ENCODE measurements around the gene SDSL. TPM values are rescaled to one million over a fixed set of nuclear protein-coding genes. Genes with fewer than 3 reads are reported as not detected.

Gene SDSL
- total and polyA plus RNA-seq, 5 donors from 2014 or later, result 1.8 TPM; not detected in 4

- Mint-ChIP-seq H3K4me3 (no peak overlapping the region), H3K27me3 (no peaks in the 10 kb centered on the region), H3K9me3 (no peaks in the 10 kb centered on the region), H3K4me1 (no peaks in the 10 kb centered on the region), H3K36me3 (peaks cover 26% of the 10 kb centered on the region), H3K27ac (no peak overlapping the region)
- no peaks in the 10 kb centered on the region for H3K9me3 ChIP-seq (ENCODE audit: control insufficient read depth in 2 of 2, low read length in 2 of 2)
- DNase-seq (no peak), ATAC-seq (ENCODE audit: low read depth in 2 of 2) (no peak)
- no peaks in the 10 kb centered on the region for H3K4me1 ChIP-seq (ENCODE audit: control insufficient read depth, insufficient read depth, low read length, poor library complexity, severe bottlenecking)
- H3K27ac ChIP-seq (ENCODE audit: insufficient read depth, low read length, poor library complexity, severe bottlenecking), result no peak overlapping the region
- peaks cover 9% of the 10 kb centered on the region for H3K36me3 ChIP-seq (ENCODE audit: control insufficient read depth, insufficient read depth, low read length)
- no peaks in the 10 kb centered on the region for H3K27me3 ChIP-seq (ENCODE audit: control insufficient read depth, insufficient read depth, low read length)
- H3K4me3 ChIP-seq (ENCODE audit: low read depth, low read length), result no peak overlapping the region
Observed at GRCh38 chr12:113384778-113385177, 37.4 kb upstream of the SDSL start.

GRCh38 chr12:113385282-113385882 is 36.8 kb upstream of the SDSL start:
- H3K27ac ChIP-seq (ENCODE audit: insufficient read depth, low read length, poor library complexity, severe bottlenecking), result no peak overlapping the region
- H3K4me1 ChIP-seq (ENCODE audit: control insufficient read depth, insufficient read depth, low read length, poor library complexity, severe bottlenecking), result no peaks in the 10 kb centered on the region
- no peak overlapping the region for H3K4me3 Mint-ChIP-seq
- no peaks in the 10 kb centered on the region for H3K27me3 ChIP-seq (ENCODE audit: control insufficient read depth, insufficient read depth, low read length)
- H3K4me1 Mint-ChIP-seq, result no peaks in the 10 kb centered on the region
- peak overlapping the region in 1 of 3 donors; percentile 71 for H3K27ac Mint-ChIP-seq
- H3K4me3 ChIP-seq (ENCODE audit: low read depth, low read length), result no peak overlapping the region
- no peaks in the 10 kb centered on the region for H3K9me3 Mint-ChIP-seq
- H3K36me3 ChIP-seq (ENCODE audit: control insufficient read depth, insufficient read depth, low read length), result peaks cover 9% of the 10 kb centered on the region
- H3K36me3 Mint-ChIP-seq, result peaks cover 26% of the 10 kb centered on the region
- DNase-seq, result no peak
- no peak for ATAC-seq (ENCODE audit: low read depth in 2 of 2)
- H3K27me3 Mint-ChIP-seq, result no peaks in the 10 kb centered on the region
- no peaks in the 10 kb centered on the region for H3K9me3 ChIP-seq (ENCODE audit: control insufficient read depth in 2 of 2, low read length in 2 of 2)

- Mint-ChIP-seq H3K27ac (peak overlapping the region in 1 of 3 donors; percentile 43), H3K9me3 (no peaks in the 10 kb centered on the region), H3K36me3 (peaks cover 26% of the 10 kb centered on the region), H3K4me1 (no peaks in the 10 kb centered on the region), H3K4me3 (no peak overlapping the region), H3K27me3 (no peaks in the 10 kb centered on the region)
- H3K27ac ChIP-seq (ENCODE audit: insufficient read depth, low read length, poor library complexity, severe bottlenecking), result no peak overlapping the region
- ATAC-seq (ENCODE audit: low read depth in 2 of 2), result no peak
- no peaks in the 10 kb centered on the region for H3K27me3 ChIP-seq (ENCODE audit: control insufficient read depth, insufficient read depth, low read length)
- H3K4me3 ChIP-seq (ENCODE audit: low read depth, low read length), result no peak overlapping the region
- H3K9me3 ChIP-seq (ENCODE audit: control insufficient read depth in 2 of 2, low read length in 2 of 2), result no peaks in the 10 kb centered on the region
- H3K36me3 ChIP-seq (ENCODE audit: control insufficient read depth, insufficient read depth, low read length), result peaks cover 5% of the 10 kb centered on the region
- DNase-seq, result no peak
- H3K4me1 ChIP-seq (ENCODE audit: control insufficient read depth, insufficient read depth, low read length, poor library complexity, severe bottlenecking), result no peaks in the 10 kb centered on the region
Observed at GRCh38 chr12:113386866-113387566, 35.2 kb upstream of the SDSL start.

- no peak overlapping the region for H3K4me3 Mint-ChIP-seq
- Histone ChIP-seq H3K27me3 (ENCODE audit: control insufficient read depth, insufficient read depth, low read length) (no peaks in the 10 kb centered on the region), H3K4me3 (ENCODE audit: low read depth, low read length) (no peak overlapping the region), H3K36me3 (ENCODE audit: control insufficient read depth, insufficient read depth, low read length) (peaks cover 5% of the 10 kb centered on the region), H3K4me1 (ENCODE audit: control insufficient read depth, insufficient read depth, low read length, poor library complexity, severe bottlenecking) (no peaks in the 10 kb centered on the region), H3K27ac (ENCODE audit: insufficient read depth, low read length, poor library complexity, severe bottlenecking) (no peak overlapping the region), H3K9me3 (ENCODE audit: control insufficient read depth in 2 of 2, low read length in 2 of 2) (no peaks in the 10 kb centered on the region)
- DNase-seq (no peak), ATAC-seq (ENCODE audit: low read depth in 2 of 2) (no peak)
- no peaks in the 10 kb centered on the region for H3K4me1 Mint-ChIP-seq
- no peaks in the 10 kb centered on the region for H3K27me3 Mint-ChIP-seq
- no peaks in the 10 kb centered on the region for H3K9me3 Mint-ChIP-seq
- H3K27ac Mint-ChIP-seq, result no peak overlapping the region
- H3K36me3 Mint-ChIP-seq, result peaks cover 26% of the 10 kb centered on the region
Observed at GRCh38 chr12:113387631-113388030, 34.5 kb upstream of the SDSL start.

GRCh38 chr12:113388351-113388750 is 33.8 kb upstream of the SDSL start:
- DNase-seq, result no peak
- H3K4me1 Mint-ChIP-seq, result no peaks in the 10 kb centered on the region
- no peaks in the 10 kb centered on the region for H3K27me3 Mint-ChIP-seq
- H3K27ac Mint-ChIP-seq, result no peak overlapping the region
- no peak for ATAC-seq (ENCODE audit: low read depth in 2 of 2)
- peaks cover 26% of the 10 kb centered on the region for H3K36me3 Mint-ChIP-seq
- peaks cover 5% of the 10 kb centered on the region for H3K36me3 ChIP-seq (ENCODE audit: control insufficient read depth, insufficient read depth, low read length)
- no peak overlapping the region for H3K4me3 Mint-ChIP-seq
- H3K27me3 ChIP-seq (ENCODE audit: control insufficient read depth, insufficient read depth, low read length), result no peaks in the 10 kb centered on the region
- H3K4me3 ChIP-seq (ENCODE audit: low read depth, low read length), result no peak overlapping the region
- no peaks in the 10 kb centered on the region for H3K9me3 ChIP-seq (ENCODE audit: control insufficient read depth in 2 of 2, low read length in 2 of 2)
- no peak overlapping the region for H3K27ac ChIP-seq (ENCODE audit: insufficient read depth, low read length, poor library complexity, severe bottlenecking)
- no peaks in the 10 kb centered on the region for H3K4me1 ChIP-seq (ENCODE audit: control insufficient read depth, insufficient read depth, low read length, poor library complexity, severe bottlenecking)
- H3K9me3 Mint-ChIP-seq, result no peaks in the 10 kb centered on the region

GRCh38 chr12:113390064-113391043 is 31.8 kb upstream of the SDSL start:
- peaks cover 5% of the 10 kb centered on the region for H3K36me3 ChIP-seq (ENCODE audit: control insufficient read depth, insufficient read depth, low read length)
- H3K4me1 Mint-ChIP-seq, result no peaks in the 10 kb centered on the region
- H3K4me1 ChIP-seq (ENCODE audit: control insufficient read depth, insufficient read depth, low read length, poor library complexity, severe bottlenecking), result no peaks in the 10 kb centered on the region
- no peaks in the 10 kb centered on the region for H3K27me3 ChIP-seq (ENCODE audit: control insufficient read depth, insufficient read depth, low read length)
- no peak overlapping the region for H3K4me3 ChIP-seq (ENCODE audit: low read depth, low read length)
- no peak overlapping the region for H3K4me3 Mint-ChIP-seq
- peaks cover 16% of the 10 kb centered on the region for H3K36me3 Mint-ChIP-seq
- no peaks in the 10 kb centered on the region for H3K27me3 Mint-ChIP-seq
- H3K9me3 ChIP-seq (ENCODE audit: control insufficient read depth in 2 of 2, low read length in 2 of 2), result no peaks in the 10 kb centered on the region
- no peak overlapping the region for H3K27ac Mint-ChIP-seq
- DNase-seq, result no peak
- no peak overlapping the region for H3K27ac ChIP-seq (ENCODE audit: insufficient read depth, low read length, poor library complexity, severe bottlenecking)
- no peak for ATAC-seq (ENCODE audit: low read depth in 2 of 2)
- H3K9me3 Mint-ChIP-seq, result no peaks in the 10 kb centered on the region

- H3K36me3 ChIP-seq (ENCODE audit: control insufficient read depth, insufficient read depth, low read length), result peaks cover 5% of the 10 kb centered on the region
Observed at GRCh38 chr12:113391145-113391544, 31.0 kb upstream of the SDSL start.

More at GRCh38 chr12:113391145-113391544, 31.0 kb upstream of the SDSL start:
- Mint-ChIP-seq H3K9me3 (no peaks in the 10 kb centered on the region), H3K27me3 (no peaks in the 10 kb centered on the region), H3K27ac (no peak overlapping the region), H3K36me3 (peaks cover 11% of the 10 kb centered on the region), H3K4me1 (no peaks in the 10 kb centered on the region), H3K4me3 (no peak overlapping the region)
- DNase-seq, result no peak
- ATAC-seq (ENCODE audit: low read depth in 2 of 2), result no peak
- H3K4me3 ChIP-seq (ENCODE audit: low read depth, low read length), result no peak overlapping the region
- H3K27ac ChIP-seq (ENCODE audit: insufficient read depth, low read length, poor library complexity, severe bottlenecking), result no peak overlapping the region
- no peaks in the 10 kb centered on the region for H3K27me3 ChIP-seq (ENCODE audit: control insufficient read depth, insufficient read depth, low read length)
- H3K4me1 ChIP-seq (ENCODE audit: control insufficient read depth, insufficient read depth, low read length, poor library complexity, severe bottlenecking), result no peaks in the 10 kb centered on the region
- no peaks in the 10 kb centered on the region for H3K9me3 ChIP-seq (ENCODE audit: control insufficient read depth in 2 of 2, low read length in 2 of 2)
